Neuron (in vitro differentiated cells): Measurements from ENCODE around the gene STPG4.
"Not testable (repeated sequence)": the region's sequence is repeated elsewhere in the genome, so short reads cannot be mapped to it uniquely, and the experiment has no call there.

Source experiments
- H2AFZ ChIP-seq: one replicate; pipeline ENCODE4 v1.6.1; 2013; ENCODE audit warnings: low read depth, mild to moderate bottlenecking, inconsistent platforms, low read length, moderate library complexity
- H3K27me3 ChIP-seq: one replicate; pipeline ENCODE4 v1.6.1; 2013; ENCODE audit warnings: low read length; ENCODE audit not compliant: insufficient read depth
- H3K36me3 ChIP-seq: one replicate; pipeline ENCODE4 v1.6.1; 2013; ENCODE audit warnings: low read length; ENCODE audit not compliant: insufficient read depth
- H3K4me1 ChIP-seq: one replicate; pipeline ENCODE4 v1.6.1; 2013; ENCODE audit warnings: low read length; ENCODE audit not compliant: insufficient read depth
- H3K4me3 ChIP-seq: 2 replicates; pipeline ENCODE4 v1.5.1; 2013; ENCODE audit warnings: mild to moderate bottlenecking, low read length, moderate library complexity
- H3K9me3 ChIP-seq: one replicate; pipeline ENCODE4 v1.6.1; 2013; ENCODE audit warnings: low read length

STPG4 gene

GRCh38 chr2:47134386-47135090 is 20.6 kb downstream of the STPG4 start:
- H2AFZ ChIP-seq = no peak overlapping the region
- no peak overlapping the region for H3K4me3 ChIP-seq
- no peaks in the 10 kb centered on the region for H3K4me1 ChIP-seq
- no peaks in the 10 kb centered on the region for H3K27me3 ChIP-seq
- H3K36me3 ChIP-seq = peaks cover 1% of the 10 kb centered on the region
- peaks cover 7% of the 10 kb centered on the region for H3K9me3 ChIP-seq

DNA sequence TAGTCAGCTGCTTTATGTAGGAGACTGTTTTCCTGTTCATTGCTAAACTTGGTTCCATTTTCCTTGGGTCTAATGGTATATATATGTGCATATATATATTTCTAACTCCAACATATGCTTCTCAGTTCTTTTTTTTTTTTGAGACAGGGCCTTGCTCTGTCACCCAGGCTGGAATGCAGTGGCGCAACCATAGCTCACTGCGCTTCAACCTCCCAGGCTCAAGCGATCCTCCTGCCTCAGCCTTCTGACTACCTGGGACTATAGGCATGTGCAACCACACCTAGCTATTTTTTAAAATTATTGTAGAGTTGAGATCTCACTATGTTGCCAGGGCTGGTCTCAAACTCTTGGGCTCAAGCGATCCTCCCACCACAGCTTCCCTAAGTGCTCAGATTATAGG is 22.1 kb downstream of the STPG4 start:
- Histone ChIP-seq H2AFZ (no peak overlapping the region), H3K27me3 (no peaks in the 10 kb centered on the region), H3K9me3 (peaks cover 7% of the 10 kb centered on the region), H3K4me3 (no peak overlapping the region), H3K36me3 (no peaks in the 10 kb centered on the region), H3K4me1 (no peaks in the 10 kb centered on the region)

DNA sequence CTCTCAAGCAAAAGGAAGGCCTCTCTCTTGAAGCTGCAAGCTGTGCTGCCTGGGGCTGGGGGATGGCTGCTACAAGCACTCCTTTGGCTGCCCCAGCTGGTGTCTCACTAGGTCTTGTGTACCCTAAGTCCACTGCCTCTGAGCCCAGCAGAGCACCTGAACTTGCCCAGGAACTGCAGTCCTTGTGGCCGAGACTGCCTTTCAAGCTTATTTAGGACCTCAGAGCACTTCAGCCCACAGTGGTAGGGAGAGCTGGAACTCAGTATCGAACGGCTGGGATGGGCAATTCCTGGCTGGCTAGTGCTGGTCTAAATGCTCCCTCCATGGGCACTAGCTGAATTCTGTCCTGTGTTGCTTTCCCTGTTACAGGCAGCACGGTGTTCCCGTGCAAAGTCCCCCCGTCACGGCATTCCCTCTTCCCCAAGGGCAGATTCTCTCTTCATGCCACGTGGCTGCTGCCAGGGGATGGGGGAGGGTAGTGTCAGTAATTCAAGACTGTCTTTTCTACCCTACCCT is 25.9 kb downstream of the STPG4 start:
- Histone ChIP-seq H2AFZ (no peak overlapping the region), H3K4me3 (no peak overlapping the region), H3K27me3 (no peaks in the 10 kb centered on the region), H3K4me1 (no peaks in the 10 kb centered on the region), H3K9me3 (peaks cover 5% of the 10 kb centered on the region), H3K36me3 (no peaks in the 10 kb centered on the region)

- H3K4me1 ChIP-seq = no peaks in the 10 kb centered on the region
- no peaks in the 10 kb centered on the region for H3K9me3 ChIP-seq
- H3K36me3 ChIP-seq = no peaks in the 10 kb centered on the region
- no peak overlapping the region for H3K4me3 ChIP-seq
- H3K27me3 ChIP-seq = no peaks in the 10 kb centered on the region
- H2AFZ ChIP-seq = no peak overlapping the region
Measured at GRCh38 chr2:47128705-47129104, 26.4 kb downstream of the STPG4 start.

DNA sequence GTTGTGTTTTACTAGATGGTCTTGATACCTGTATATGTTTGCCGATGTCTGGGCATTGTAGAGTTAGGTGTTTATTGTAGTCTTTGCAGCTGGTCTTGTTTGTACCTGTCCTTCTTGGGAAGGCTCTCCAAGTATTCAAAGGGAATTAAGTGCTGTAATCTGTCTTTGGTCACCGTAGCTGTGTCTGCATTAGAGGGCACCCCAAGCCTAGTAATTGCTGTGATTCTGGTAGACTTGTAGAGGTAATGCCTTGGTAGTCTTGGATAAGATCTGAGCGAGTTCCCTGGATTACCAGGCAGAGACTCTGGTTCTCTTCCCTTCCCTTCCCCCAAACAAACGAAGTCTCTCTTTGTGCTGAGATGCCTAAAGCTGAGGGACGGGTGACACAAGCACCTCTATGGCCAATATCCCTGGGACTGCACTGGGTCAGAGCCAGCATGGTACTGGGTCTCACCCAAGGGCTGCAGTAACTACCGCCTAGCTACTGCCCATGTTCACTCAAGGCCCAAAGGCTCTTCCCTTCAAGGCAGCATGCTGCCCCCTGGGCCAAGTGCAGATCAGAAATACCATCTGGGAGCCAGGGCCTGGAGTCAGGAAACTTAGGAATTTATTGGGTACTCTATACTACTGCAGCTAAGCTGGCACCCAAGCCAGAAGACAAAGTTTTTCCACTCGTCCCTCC is 27.1 kb downstream of the STPG4 start:
- Histone ChIP-seq H3K36me3 (no peaks in the 10 kb centered on the region), H3K9me3 (no peaks in the 10 kb centered on the region), H2AFZ (no peak overlapping the region), H3K4me1 (no peaks in the 10 kb centered on the region), H3K27me3 (no peaks in the 10 kb centered on the region), H3K4me3 (no peak overlapping the region)

GRCh38 chr2:47126783-47127182 is 28.3 kb downstream of the STPG4 start:
- no peaks in the 10 kb centered on the region for H3K27me3 ChIP-seq
- no peaks in the 10 kb centered on the region for H3K9me3 ChIP-seq
- H2AFZ ChIP-seq = no peak overlapping the region
- no peak overlapping the region for H3K4me3 ChIP-seq
- no peaks in the 10 kb centered on the region for H3K36me3 ChIP-seq
- no peaks in the 10 kb centered on the region for H3K4me1 ChIP-seq

- H3K36me3 ChIP-seq, H3K4me1 ChIP-seq, H2AFZ ChIP-seq, H3K9me3 ChIP-seq, H3K4me3 ChIP-seq, H3K27me3 ChIP-seq: not testable (repeated sequence)
Measured at GRCh38 chr2:47124740-47125139, 30.4 kb downstream of the STPG4 start.

GRCh38 chr2:47120424-47120823 is 34.7 kb downstream of the STPG4 start:
- not testable (repeated sequence) for H3K9me3 ChIP-seq, H3K36me3 ChIP-seq, H2AFZ ChIP-seq, H3K4me3 ChIP-seq, H3K4me1 ChIP-seq, H3K27me3 ChIP-seq

GRCh38 chr2:47119001-47119400 is 36.1 kb downstream of the STPG4 start:
- no peaks in the 10 kb centered on the region for H3K4me1 ChIP-seq
- no peaks in the 10 kb centered on the region for H3K36me3 ChIP-seq
- H3K9me3 ChIP-seq = peaks cover 5% of the 10 kb centered on the region
- no peak overlapping the region for H2AFZ ChIP-seq
- H3K27me3 ChIP-seq = no peaks in the 10 kb centered on the region
- no peak overlapping the region for H3K4me3 ChIP-seq

DNA sequence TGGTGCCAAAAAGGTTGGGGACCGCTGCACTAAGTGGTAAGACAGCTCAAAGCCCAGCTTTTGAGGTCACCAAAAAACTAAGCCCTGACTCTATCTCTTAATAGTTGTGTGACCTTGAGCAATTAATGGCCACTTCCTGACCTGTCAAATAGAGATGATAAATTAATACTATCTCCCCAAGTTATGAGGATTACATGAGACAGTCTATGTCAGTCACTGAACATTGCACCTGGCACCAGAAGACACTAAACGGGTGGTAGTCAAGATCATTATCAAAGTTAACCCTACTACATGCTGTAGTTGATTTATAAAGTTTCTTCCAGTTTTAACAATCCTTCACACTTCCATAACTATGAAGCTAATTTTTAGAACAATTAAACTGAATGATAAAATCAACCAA is 36.5 kb downstream of the STPG4 start:
- Histone ChIP-seq H3K4me3 (no peak overlapping the region), H3K36me3 (no peaks in the 10 kb centered on the region), H3K4me1 (no peaks in the 10 kb centered on the region), H3K27me3 (no peaks in the 10 kb centered on the region), H3K9me3 (peaks cover 5% of the 10 kb centered on the region), H2AFZ (no peak overlapping the region)

- H3K27me3 ChIP-seq = no peaks in the 10 kb centered on the region
- H2AFZ ChIP-seq = no peak overlapping the region
- H3K4me1 ChIP-seq = no peaks in the 10 kb centered on the region
- H3K4me3 ChIP-seq = no peak overlapping the region
- H3K9me3 ChIP-seq = no peaks in the 10 kb centered on the region
- no peaks in the 10 kb centered on the region for H3K36me3 ChIP-seq
Measured at GRCh38 chr2:47112665-47113435, 42.3 kb downstream of the STPG4 start.

DNA sequence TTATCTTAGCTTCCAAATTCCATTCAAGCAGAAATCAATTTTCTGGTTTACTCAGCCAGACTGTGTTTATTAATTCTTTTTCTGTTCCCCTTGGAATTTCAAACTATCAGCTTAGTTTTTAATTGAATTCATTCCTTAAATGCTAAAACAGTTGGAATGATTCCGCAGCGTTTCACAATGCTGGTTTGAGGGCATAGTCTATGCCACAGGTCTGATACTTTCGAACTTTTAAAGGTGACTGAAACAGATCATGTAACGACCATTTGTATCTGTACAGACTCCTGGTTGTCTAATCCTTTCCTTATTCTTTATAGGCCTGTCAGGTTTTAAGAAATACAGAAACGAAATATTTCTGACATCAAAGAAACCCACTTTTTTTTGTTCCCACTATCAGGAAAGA is 45.4 kb downstream of the STPG4 start:
- Histone ChIP-seq H2AFZ (no peak overlapping the region), H3K4me1 (no peaks in the 10 kb centered on the region), H3K4me3 (no peak overlapping the region), H3K27me3 (no peaks in the 10 kb centered on the region), H3K36me3 (no peaks in the 10 kb centered on the region), H3K9me3 (no peaks in the 10 kb centered on the region)

DNA sequence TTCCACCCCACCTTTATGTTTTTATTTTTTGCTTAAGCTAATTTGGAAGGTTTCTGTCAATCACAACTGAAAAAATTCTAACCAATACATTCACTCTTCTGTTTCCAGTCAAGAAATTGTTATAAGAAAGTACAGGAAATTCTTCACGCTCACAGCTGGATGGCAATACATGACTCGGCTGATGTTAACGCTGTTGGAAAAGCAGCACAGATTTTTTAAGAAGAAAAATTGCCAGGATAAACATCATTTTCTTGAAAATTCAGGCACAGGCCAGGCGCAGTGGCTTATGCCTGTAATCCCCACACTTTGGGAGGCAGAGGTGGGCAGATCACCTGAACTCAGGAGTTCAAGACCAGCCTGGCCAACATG is 46.1 kb downstream of the STPG4 start:
- Histone ChIP-seq H3K4me3 (no peak overlapping the region), H3K27me3 (no peaks in the 10 kb centered on the region), H3K36me3 (no peaks in the 10 kb centered on the region)

More for the DNA sequence above, 46.1 kb downstream of the STPG4 start:
- H2AFZ ChIP-seq = no peak overlapping the region
- H3K4me1 ChIP-seq = no peaks in the 10 kb centered on the region
- no peaks in the 10 kb centered on the region for H3K9me3 ChIP-seq
